ENCODE results near the gene TMEM170B.
"Not testable (repeated sequence)": the region's sequence is repeated elsewhere in the genome, so short reads cannot be mapped to it uniquely, and the experiment has no call there.

TMEM170B gene

GRCh38 chr6:11528996-11529395 is 8.6 kb upstream of the TMEM170B start:
- DNase-seq: no peak

GRCh38 chr6:11532097-11532496 is 5.5 kb upstream of the TMEM170B start:
- DNase-seq: no peak

GRCh38 chr6:11534561-11534960 is 3.0 kb upstream of the TMEM170B start:
- no peak for DNase-seq

- DNase-seq: peak; percentile 27
These were observed 1.7 kb upstream of the TMEM170B start for GRCh38 chr6:11535801-11536230.

GRCh38 chr6:11536795-11537194 is 754 bp upstream of the TMEM170B start:
- DNase-seq: no peak

- no peak for DNase-seq
These were observed 686 bp downstream of the TMEM170B start for GRCh38 chr6:11538052-11538818.

GRCh38 chr6:11538819-11539468 is 1.4 kb downstream of the TMEM170B start:
- no peak for DNase-seq

GRCh38 chr6:11542863-11543262 is 5.3 kb downstream of the TMEM170B start:
- DNase-seq: no peak

- no peak for DNase-seq
These were observed 6.5 kb downstream of the TMEM170B start for GRCh38 chr6:11543919-11544518.

- DNase-seq: not testable (repeated sequence)
These were observed 10.3 kb downstream of the TMEM170B start for GRCh38 chr6:11547846-11548245.

- DNase-seq: not testable (repeated sequence)
These were observed 11.0 kb downstream of the TMEM170B start for GRCh38 chr6:11548578-11548977.

- DNase-seq: no peak
These were observed 13.5 kb downstream of the TMEM170B start for GRCh38 chr6:11551053-11551452.

GRCh38 chr6:11552442-11552841 is 14.9 kb downstream of the TMEM170B start:
- no peak for DNase-seq

- DNase-seq: no peak
These were observed 16.3 kb downstream of the TMEM170B start for GRCh38 chr6:11553824-11554223.

GRCh38 chr6:11556309-11556708 is 18.8 kb downstream of the TMEM170B start:
- no peak for DNase-seq

GRCh38 chr6:11563793-11564192 is 26.2 kb downstream of the TMEM170B start:
- no peak for DNase-seq

GRCh38 chr6:11566609-11567008 is 29.1 kb downstream of the TMEM170B start:
- DNase-seq: no peak

GRCh38 chr6:11571073-11571472 is 33.5 kb downstream of the TMEM170B start:
- no peak for DNase-seq

GRCh38 chr6:11575408-11576033 is 38.0 kb downstream of the TMEM170B start:
- peak; percentile 78 for DNase-seq

- no peak for DNase-seq
These were observed 43.3 kb downstream of the TMEM170B start for GRCh38 chr6:11580686-11581405.

- DNase-seq: peak; percentile 48
These were observed 46.7 kb downstream of the TMEM170B start for GRCh38 chr6:11584244-11584643.

- peak; percentile 67 for DNase-seq
These were observed 48.0 kb downstream of the TMEM170B start for GRCh38 chr6:11585426-11586016.

All from fibroblast of skin of abdomen (primary cell).